GM19397 (cell line): Measurements from ENCODE around the gene CD53.
"Not testable (repeated sequence)": the region's sequence is repeated elsewhere in the genome, so short reads cannot be mapped to it uniquely, and the experiment has no call there.

ENCODE experiments used
- ATAC-seq: cut with Tn5 transposase; IDR thresholded peaks from one replicate; pipeline ENCODE4 v1.9.1; 2021; ENCODE audit warnings: mild to moderate bottlenecking, moderate library complexity; ENCODE audit not compliant: unreplicated experiment

Gene CD53, protein sequence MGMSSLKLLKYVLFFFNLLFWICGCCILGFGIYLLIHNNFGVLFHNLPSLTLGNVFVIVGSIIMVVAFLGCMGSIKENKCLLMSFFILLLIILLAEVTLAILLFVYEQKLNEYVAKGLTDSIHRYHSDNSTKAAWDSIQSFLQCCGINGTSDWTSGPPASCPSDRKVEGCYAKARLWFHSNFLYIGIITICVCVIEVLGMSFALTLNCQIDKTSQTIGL

GRCh38 chr1:110872745-110873720, at the start of gene CD53:
Gene CD53 (plus strand): TSS chr1:110873148. CDS start chr1:110891409, 18,261 bp downstream.
- peak; percentile 49 for ATAC-seq

DNA sequence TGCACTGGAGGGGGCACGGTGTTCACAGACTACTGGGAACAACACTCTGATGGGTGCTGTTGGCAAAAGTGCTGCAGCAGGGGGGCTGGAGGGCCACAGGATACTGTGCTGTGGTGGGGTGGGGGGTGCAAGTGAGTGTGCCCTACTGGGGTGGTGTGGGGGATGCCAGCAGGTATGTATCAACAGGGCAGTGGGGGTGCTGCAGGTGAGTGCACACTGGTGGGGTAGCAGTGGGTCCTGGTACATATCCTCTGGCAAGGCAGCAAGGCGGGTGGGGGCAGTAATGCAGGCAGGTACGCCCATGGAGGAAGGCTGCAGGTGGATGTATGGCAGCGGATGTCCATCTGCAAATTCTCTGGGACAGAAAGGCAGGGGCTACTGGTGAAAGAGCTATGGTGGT, 48.8 kb upstream of the CD53 start:
- ATAC-seq = no peak

GRCh38 chr1:110829955-110830553, 42.9 kb upstream of the CD53 start:
- no peak for ATAC-seq

DNA sequence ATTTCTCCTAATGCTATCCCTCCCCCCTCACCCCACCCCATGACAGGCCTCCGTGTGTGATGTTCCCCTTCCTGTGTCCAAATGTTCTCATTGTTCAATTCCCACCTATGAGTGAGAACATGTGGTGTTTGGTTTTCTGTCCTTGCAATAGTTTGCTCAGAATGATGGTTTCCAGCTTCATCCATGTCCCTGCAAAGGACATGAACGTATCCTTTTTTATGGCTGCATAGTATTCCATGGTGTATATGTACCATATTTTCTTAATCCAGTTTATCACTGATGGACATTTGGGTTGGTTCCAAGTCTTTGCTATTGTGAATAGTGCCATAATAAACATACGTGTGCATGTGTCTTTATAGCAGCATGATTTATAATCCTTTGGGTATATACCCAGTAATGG, 39.2 kb upstream of the CD53 start:
- not testable (repeated sequence) for ATAC-seq

GRCh38 chr1:110846861-110847260, 26.1 kb upstream of the CD53 start:
- no peak for ATAC-seq

GRCh38 chr1:110850145-110850544, 22.8 kb upstream of the CD53 start:
- no peak for ATAC-seq

- no peak for ATAC-seq
Measured at GRCh38 chr1:110850627-110851026, 22.3 kb upstream of the CD53 start.

GRCh38 chr1:110853135-110853534, 19.8 kb upstream of the CD53 start:
- no peak for ATAC-seq

GRCh38 chr1:110856410-110856809, 16.5 kb upstream of the CD53 start:
- no peak for ATAC-seq

DNA sequence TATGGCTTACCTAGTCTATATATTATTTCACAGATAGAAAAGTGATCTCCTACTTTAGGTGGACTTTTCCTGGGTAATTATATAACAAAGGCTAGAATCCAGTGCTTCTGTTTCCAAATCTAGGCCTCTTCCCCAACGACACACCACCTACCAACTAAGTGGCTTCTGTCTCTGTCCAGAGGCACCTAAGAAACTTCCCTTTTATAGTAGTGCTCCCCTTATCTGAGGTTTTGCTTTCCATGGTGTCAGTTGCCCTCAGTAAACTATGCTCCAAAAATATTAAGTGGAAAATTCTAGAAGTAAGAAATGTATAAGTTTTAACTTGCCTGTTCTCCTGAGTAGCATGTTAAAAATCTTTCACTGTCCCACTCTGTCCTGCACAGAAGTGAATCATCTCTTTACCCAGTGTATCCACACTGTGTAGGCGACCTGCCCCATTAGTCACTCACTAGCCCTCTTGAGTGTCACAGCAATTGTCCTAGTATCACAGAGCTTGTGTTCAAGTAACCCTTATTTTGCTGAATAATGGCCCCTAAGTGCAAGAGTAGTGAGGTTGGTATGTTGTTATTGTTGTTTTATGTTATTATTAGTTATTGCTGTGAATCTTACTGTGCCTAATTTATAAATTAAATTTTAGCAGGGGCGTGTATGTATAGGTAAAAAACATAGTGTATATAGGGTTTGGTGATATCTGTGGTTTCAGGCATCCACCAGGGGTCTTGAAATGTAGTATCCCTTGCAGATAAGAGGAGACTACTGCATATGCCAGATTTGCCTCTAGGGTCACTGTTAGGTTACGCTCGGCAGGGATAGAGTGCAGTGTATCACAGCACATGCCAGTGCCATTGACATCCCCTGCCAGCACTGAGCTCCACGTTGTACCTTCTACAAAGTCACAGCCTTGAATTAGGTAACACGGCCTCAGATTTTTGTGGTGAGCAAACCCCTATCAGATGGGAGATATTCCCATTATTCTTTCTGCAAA, 14.7 kb upstream of the CD53 start:
- ATAC-seq = no peak

- ATAC-seq = no peak
Measured at GRCh38 chr1:110859062-110859461, 13.9 kb upstream of the CD53 start.

GRCh38 chr1:110860174-110860573, 12.8 kb upstream of the CD53 start:
- ATAC-seq = no peak

DNA sequence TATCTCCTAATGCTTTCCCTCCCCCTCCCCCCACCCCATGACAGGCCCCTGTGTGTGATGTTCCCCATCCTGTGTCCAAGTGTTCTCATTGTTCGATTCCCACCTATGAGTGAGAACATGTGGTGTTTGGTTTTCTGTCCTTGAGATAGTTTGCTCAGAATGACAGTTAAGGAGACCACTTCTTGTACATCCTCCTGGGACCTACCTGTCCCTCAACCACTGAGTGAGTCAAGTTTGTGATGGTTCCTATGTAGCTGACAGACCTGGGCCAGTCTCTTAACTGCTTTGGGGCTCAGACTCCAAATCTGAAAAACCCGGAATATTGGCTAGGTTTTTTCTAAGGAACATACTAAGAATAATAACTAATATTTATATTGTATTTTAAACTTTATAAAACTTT, 12.3 kb upstream of the CD53 start:
- ATAC-seq = not testable (repeated sequence)

GRCh38 chr1:110861942-110862341, 11.0 kb upstream of the CD53 start:
- not testable (repeated sequence) for ATAC-seq

GRCh38 chr1:110864287-110864686, 8.7 kb upstream of the CD53 start:
- no peak for ATAC-seq

- ATAC-seq = no peak
Measured at GRCh38 chr1:110870721-110871388, 2.1 kb upstream of the CD53 start.

DNA sequence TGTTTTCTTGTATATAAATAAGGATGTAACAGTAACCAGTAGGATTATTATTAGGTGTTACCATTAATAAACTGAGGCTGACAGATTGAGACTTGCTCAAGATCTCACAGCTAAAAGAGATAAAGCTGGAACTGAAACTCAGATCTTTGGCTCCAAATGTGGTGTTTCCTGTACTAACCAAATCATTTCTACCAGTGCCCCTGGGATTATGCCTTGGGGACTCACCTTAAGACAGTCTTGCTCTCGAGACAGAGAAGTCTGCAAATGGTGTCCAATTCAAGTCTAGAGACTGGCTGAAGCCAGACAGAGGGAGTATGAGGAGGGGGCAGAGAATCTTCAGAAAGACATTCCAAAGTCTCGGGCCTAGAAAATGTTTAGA, 593 bp upstream of the CD53 start:
- peak; percentile 42 for ATAC-seq

DNA sequence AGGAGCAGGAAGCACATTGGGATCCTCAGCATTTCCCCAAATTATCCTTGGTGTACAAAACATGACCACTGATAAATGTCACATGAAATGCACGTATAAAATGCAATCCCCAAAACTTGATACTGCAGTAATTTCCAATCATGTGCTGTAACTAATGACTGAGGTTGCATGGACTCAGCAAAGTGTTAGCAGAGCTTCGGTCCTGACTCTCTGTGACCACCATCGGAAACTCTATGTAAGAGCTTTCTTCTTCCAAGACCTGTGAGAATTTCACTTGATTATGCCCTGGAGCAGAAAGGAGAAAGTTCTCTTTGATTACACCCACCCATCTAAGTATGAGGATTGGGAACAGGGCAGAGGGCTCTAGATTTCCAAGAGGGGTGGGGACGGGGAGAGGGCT, 908 bp downstream of the CD53 start:
- ATAC-seq = no peak

DNA sequence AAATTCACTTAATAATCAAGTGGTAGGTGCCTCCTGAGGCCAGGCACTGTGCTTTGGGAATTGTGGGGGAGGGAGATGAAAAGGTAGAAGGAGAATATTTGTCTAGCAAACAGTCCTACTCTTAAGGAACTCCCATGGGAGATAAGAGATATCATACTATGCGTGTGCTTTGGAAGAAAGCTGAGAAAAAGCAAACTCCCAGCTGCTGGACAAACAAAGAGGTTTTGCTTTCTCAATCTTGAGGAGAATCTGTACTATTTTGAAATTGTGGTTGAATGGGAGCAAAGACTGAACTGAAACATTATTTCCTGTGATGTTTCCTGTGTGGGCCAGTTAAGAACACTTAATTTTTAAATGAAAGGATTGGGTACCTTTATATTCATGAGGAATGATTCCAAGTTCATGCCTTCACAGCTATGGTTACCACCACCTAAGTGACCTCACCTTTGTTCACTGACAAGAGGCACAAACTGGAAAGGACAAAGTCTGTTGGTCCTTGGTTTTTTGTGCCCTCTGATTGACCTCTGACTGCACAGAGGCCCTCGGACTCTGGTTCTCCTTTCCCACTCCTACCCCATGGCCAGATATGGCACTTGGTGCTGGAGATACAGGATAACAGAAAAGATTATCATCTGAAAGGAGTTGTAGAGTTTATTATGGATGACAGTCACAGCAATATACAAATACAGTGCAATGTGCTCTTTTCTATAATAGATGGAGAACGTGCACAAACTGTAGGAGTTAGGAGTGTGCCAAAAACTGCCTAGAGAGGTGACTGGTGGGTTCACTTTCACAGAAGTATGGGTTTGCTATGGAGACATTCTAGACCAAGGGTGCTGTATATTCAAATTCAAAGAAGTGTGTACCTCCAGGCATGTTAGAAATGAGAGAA, 1.6 kb downstream of the CD53 start:
- ATAC-seq = no peak
